ENCODE results near the gene BRD3. TPM values are rescaled to one million over a fixed set of nuclear protein-coding genes. Genes with fewer than 3 reads are reported as not detected.
A peak's percentile ranks its signal among the peaks of the same experiment; 100 is the strongest.

Gene BRD3
- 63.1 and 63.6 TPM in 2 replicates for total RNA-seq (2021)
- long read RNA-seq, full-length matches to known transcripts: 112 of 264 reads
- long read RNA-seq, partial matches to known transcripts: 95 of 264 reads
- long read RNA-seq, other reads (novel, unspliced or antisense): 57 of 264 reads

GRCh38 chr9:134067904-134068743, at the start of gene BRD3:
BRD3 (minus strand) TSS chr9:134068026; CDS start chr9:134053477, 14,549 bp downstream.
- no peak within 1 kb of the TSS for H4K8ac ChIP-seq (replicated peaks; ENCODE audit: insufficient read length, low read depth, low read length)
- no peak for TF ChIP-seq CTCF (conservative IDR thresholded peaks at IDR 0.05)
- H4K20me1 ChIP-seq (ENCODE audit: control insufficient read depth, insufficient read depth, insufficient read length): no peaks in the 10 kb centered on the region
- no peak within 1 kb of the TSS for H3K23ac ChIP-seq (ENCODE audit: insufficient read length, low read depth, low read length)
- Mint-ChIP-seq H3K27me3 (ENCODE audit: low read depth) (peaks cover 35% of the 10 kb centered on the region), H3K4me1 (peaks cover 22 to 28% of the 10 kb centered on the region in 2 experiments), H3K9me3 (peaks cover 7 to 10% of the 10 kb centered on the region in 2 experiments), H3K27ac (0 out of 7 replicates have a peak within 1 kb of the TSS, but pooled peaks of 2 of the 3 experiments have one; percentile 25 to 63), H3K4me3 (peak within 1 kb of the TSS; percentile 84 to 92), H3K36me3 (ENCODE audit: insufficient read depth in 1 of 3, low read depth in 3 of 3) (peaks cover 2 to 11% (median 3%) of the 10 kb centered on the region in 3 experiments; a peak in 5 of 7 replicates)
- peak within 1 kb of the TSS; percentile 91 for H3K14ac ChIP-seq (ENCODE audit: insufficient read depth, low read length)
- no peak within 1 kb of the TSS for H2BK12ac ChIP-seq (ENCODE audit: insufficient read length, low read depth, low read length)
- no CpG with 5 or more reads among the region's 131 CpGs for WGBS (ENCODE audit: extremely low coverage, insufficient read length, low lambda C conversion rate)
- H3K4ac ChIP-seq (ENCODE audit: low read depth, low read length): no peak within 1 kb of the TSS
- H3K79me2 ChIP-seq (ENCODE audit: insufficient read depth, low read length): peaks cover 31% of the 10 kb centered on the region; the same call in 1 of the 2 replicates
- H4K91ac ChIP-seq (ENCODE audit: insufficient read length, low read depth, low read length): no peak within 1 kb of the TSS
- no peaks in the 10 kb centered on the region for H3K9me3 ChIP-seq (ENCODE audit: control insufficient read depth, low read depth, low read length)
- H2AK5ac ChIP-seq (ENCODE audit: insufficient read length, low read length): no peak within 1 kb of the TSS
- H3K27ac ChIP-seq (ENCODE audit: insufficient read length, low read depth, low read length): no peak within 1 kb of the TSS
- no peak within 1 kb of the TSS for H2AFZ ChIP-seq (ENCODE audit: low read length)
- no peaks in the 10 kb centered on the region; the same call in 1 of the 2 replicates for H3K27me3 ChIP-seq (ENCODE audit: insufficient read depth, low read length)
- H3K56ac ChIP-seq (ENCODE audit: insufficient read length, low read depth, low read length): no peak within 1 kb of the TSS
- no peaks in the 10 kb centered on the region for H3K4me1 ChIP-seq (ENCODE audit: insufficient read depth, low read length)
- H2BK5ac ChIP-seq (ENCODE audit: insufficient read length, low read length): no peak within 1 kb of the TSS
- peak within 1 kb of the TSS; percentile 84 for H3K9ac ChIP-seq (ENCODE audit: extremely low read depth, insufficient read length, low read length)
- no peak within 1 kb of the TSS for H3K18ac ChIP-seq (ENCODE audit: insufficient read length, low read depth, low read length)
- no peak within 1 kb of the TSS for H4K5ac ChIP-seq (ENCODE audit: insufficient read length, low read depth, low read length)
- H2BK20ac ChIP-seq (ENCODE audit: low read depth, low read length, poor library complexity, severe bottlenecking): no peak within 1 kb of the TSS
- no peak within 1 kb of the TSS for H3T11ph ChIP-seq (ENCODE audit: low read length)
- no peaks in the 10 kb centered on the region for H3K79me1 ChIP-seq (ENCODE audit: insufficient read depth, low read depth, low read length, poor library complexity, severe bottlenecking)
- peak within 1 kb of the TSS; percentile 93 for H3K4me2 ChIP-seq (ENCODE audit: insufficient read depth, insufficient read length, low read length)
- peak; percentile 83 for DNase-seq
- no peak within 1 kb of the TSS for H2BK15ac ChIP-seq (ENCODE audit: low read depth, low read length)
- peaks cover 13% of the 10 kb centered on the region for H3K23me2 ChIP-seq (ENCODE audit: insufficient read length, low read depth, low read length, poor library complexity, severe bottlenecking)
- H2BK120ac ChIP-seq (ENCODE audit: low read depth, low read length, poor library complexity, severe bottlenecking): no peak within 1 kb of the TSS

Measured in H9 (cell line).